ENCODE data around the gene NUDCD3. TPM values are rescaled to one million over a fixed set of nuclear protein-coding genes. Genes with fewer than 3 reads are reported as not detected.

Gene NUDCD3
- total RNA-seq, 1 donor from 2014 or later = 79.0 TPM

DNA sequence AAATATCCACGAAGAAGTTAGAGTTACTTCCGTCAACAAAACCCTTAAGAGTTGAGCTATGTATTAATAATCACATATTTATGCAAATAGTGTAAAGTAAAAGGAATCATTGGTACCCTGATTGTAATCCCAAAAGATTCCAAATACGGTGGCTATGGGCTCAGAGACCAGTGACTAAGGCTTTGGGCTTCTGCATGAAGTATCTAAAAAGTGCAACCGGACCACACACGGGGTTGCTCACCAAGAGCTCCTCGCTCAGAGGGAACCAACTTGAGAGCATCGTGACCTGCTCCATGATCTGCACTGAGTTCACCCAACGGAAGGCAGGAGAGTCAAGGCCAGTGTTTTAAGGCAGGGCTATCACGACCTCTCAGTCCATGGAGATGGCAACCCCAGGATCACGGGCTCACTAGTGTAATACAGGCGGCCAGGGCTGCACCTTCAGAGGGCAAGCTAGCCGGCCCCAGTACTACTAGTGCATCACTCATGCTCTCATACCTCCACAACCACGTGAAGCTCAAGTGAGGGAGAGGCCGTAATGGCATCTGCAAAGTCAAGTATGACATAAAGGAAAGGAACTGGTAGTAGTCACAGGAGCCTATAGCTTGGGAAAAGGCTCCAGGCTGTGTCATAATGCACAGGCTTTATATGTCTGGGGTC lies 87.9 kb downstream of the NUDCD3 start:
- intact Hi-C loops (cut with micrococcal nuclease) = no loop called here

GRCh38 chr7:44401692-44402091 lies 88.8 kb downstream of the NUDCD3 start:
- intact Hi-C loops (cut with micrococcal nuclease) = no loop called here

- intact Hi-C loops (cut with micrococcal nuclease) = no loop called here
These were observed 90.4 kb downstream of the NUDCD3 start for GRCh38 chr7:44400033-44400511.

- intact Hi-C loops (cut with micrococcal nuclease) = no loop called here
These were observed 91.4 kb downstream of the NUDCD3 start for GRCh38 chr7:44398953-44399574.

- intact Hi-C loops (cut with micrococcal nuclease) = no loop called here
These were observed 91.9 kb downstream of the NUDCD3 start for GRCh38 chr7:44398511-44398911.

DNA sequence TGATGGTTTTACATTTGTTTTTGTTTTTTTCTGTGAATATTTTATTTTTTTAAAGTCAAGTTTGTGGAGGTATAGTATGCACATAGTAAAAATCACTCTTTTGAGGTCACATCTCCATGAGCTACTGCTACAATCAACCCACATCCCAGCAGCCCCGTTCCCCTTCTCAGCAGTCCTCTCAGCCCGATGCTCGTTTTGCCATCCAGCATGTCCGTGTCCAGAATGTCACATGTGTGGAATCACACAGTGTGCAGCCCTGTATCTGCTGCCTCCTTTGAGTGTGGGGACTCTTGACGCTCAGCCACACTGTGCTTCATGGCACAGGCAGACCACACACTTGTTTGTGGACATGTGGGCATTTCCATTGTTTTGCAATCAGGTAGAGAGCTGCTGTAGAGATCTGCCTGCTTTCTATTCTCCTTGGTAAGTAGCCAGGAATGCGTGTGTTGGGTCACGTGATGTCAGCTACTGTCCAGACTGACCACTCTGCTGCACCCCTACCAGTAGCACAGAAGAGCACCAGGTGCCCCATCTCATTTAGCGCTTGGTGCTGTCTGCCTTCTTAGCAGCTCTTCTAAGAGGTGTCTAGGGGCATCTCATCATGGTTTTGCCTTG lies 93.4 kb downstream of the NUDCD3 start:
- intact Hi-C loops (cut with micrococcal nuclease) = no loop called here

DNA sequence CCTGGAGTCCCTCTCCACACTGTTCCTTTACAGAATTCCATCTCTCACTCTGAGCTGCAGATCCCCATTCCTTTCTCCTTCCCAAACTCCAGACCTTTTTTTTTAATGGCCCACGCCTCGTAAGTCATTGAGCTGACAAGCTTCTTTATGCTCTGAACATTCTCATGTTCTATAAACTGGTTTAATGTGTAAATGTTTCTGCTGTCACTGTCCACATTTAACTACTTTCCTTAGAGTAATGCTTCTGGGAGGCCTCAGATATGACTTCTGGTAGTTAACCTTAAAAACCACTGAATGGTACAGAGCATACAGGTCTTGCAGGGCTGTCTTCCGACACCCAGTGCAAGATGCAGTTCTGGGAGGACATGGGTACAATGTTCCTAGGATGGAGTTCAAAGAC lies 94.0 kb downstream of the NUDCD3 start:
- intact Hi-C loops (cut with micrococcal nuclease) = no loop called here

DNA sequence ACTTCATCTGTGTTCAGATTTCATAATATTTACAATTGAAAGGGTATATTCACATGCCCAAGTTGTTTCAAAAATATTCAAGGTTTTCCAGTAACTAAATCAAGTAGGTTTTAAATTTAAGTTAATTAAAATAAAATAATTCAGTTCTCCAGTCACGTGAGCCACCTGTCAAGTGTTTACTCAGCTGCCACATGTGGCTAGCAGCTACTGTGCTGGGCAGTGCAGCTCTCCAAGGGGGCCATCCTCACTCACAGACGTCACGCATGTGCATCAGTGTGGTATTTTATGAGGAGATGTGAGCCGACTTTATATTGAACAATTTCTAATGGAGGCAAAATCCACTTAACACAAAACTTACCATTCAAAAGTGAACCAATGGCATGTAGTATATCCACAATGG lies 95.4 kb downstream of the NUDCD3 start:
- intact Hi-C loops (cut with micrococcal nuclease) = no loop called here

DNA sequence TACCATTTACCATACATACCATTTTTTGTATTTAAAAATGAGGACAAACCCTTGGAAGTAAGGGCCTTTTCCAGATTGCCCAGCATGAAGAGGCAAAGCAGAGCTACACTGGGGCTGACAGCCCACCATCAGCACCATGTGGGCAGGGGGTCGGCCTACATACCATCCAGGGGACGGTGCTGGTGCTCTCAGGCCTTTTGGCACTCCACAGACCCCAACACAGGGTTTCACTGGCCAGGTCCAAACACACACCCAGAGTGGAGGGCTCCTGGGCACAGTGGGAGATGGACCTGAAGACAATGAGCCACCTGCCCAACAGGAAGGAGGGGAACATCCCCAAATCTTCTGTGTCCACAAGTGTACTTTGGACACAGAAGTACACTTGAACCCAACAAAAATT lies 95.8 kb downstream of the NUDCD3 start:
- intact Hi-C loops (cut with micrococcal nuclease) = no loop called here

DNA sequence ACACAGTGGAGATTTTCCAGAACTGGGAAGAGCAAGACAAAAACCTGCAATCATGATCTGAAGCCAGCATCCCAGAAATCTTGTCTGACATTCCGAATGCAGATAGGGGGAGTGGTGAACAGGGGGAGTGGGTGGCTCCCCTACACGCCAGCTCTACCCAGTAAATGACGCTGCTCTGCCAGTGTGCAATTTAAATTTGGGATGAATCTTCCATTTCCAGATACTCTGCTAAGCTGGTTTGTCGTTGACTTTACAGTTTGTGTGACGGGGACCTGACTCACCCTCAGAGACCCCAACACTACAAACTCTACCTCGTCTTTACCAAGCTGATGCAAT lies 96.4 kb downstream of the NUDCD3 start:
- intact Hi-C loops (cut with micrococcal nuclease) = no loop called here

DNA sequence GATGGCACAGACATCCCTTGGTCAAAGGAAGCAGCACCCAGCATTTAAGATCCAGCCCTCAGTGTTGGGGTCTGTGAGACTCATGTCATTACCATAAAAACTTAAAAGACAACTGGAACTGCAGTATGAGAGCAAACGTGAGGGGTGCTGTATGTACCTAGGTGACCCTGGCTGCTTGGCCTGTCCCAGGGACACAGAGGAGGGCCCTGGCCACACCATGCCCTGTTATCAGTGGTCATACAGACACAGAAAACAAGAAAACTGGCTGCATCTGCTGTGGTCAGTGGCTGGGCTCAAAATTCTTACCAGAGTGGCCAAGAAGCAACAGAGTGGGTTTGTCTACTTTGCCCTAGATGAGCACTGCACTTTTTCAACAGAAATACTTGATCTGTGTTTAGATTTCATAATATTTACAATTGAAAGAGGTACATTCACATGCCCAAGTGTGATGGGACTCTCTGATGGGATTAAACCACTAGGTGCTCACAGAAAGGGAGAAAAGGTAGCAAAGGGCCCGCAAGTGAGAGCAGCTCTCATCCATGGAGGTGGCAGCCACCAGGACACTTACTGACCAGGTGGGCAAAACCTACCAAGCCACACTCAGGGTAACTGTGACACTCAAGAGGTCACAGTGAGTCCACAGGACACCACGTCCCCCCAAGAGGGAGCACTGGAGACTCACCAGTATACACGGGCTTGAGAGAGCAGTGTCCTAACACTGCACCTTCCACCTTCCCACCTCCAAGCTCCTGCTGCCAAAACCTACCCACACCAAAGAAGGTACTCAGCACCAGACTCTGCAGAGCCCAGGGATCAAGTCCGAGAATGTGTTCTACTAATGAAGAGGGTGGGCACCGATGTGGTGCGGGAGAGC lies 97.0 kb downstream of the NUDCD3 start:
- intact Hi-C loops (cut with micrococcal nuclease) = no loop called here

DNA sequence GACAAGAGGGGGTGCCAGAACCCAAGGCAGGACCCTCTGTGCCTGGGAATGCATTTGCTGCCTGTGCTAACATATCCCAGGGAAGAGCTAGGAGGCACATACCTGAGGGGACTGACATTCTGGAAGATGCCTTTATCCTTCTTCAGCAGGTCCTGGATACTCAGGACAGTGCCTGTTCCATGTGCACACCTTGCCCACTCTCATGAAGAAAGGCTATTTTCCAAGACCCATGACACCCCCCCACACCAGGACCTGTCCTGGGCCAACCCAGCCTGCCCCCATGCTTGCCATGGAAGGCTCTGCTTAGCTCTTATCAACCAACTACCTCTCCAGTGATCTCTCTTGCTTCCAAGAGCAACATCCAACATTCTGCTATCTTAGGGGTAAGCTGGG lies 97.8 kb downstream of the NUDCD3 start:
- intact Hi-C loops (cut with micrococcal nuclease) = no loop called here

GRCh38 chr7:44391746-44392617 lies 98.5 kb downstream of the NUDCD3 start:
- intact Hi-C loops (cut with micrococcal nuclease) = no loop called here

DNA sequence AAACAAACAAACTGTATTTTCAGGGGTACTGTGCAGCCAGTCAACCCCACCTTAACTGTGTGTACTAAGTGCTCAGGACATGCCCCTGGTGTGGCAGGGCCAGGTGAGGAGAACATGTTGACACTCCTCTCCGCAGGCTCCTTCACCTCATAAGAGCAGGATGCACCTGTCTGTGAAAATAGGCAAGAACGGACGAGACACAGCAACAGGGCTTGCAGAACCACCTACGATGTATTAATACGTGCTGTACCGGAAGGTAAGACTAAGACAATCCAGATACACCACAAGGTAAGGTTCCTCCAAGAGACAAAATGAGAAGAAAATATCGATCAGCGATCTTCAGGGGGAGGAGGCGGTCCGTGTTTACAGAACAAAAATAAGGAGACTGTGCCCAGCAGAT lies 99.3 kb downstream of the NUDCD3 start:
- intact Hi-C loops (cut with micrococcal nuclease) = no loop called here

DNA sequence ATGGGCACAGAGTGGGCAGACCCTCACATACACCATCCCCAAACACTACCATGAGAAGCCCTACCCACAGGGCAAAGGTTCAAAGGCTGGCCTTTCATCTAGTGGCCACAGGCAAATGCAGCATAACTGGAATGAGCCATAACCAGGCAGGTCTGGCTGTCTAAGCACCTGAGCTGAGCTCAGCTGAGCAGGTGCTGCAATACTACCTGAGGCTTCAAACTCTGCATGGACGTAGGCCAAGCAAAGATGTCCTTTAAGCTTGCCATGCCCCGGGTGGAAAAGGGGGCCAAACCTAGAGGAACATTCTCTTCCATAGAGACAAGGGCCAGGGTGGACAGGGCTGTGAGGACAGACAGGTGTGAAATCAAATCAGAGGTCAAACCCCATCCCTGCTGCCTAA lies 99.8 kb downstream of the NUDCD3 start:
- intact Hi-C loops (cut with micrococcal nuclease) = no loop called here

GRCh38 chr7:44388089-44388970 lies 102.1 kb downstream of the NUDCD3 start:
- intact Hi-C loops (cut with micrococcal nuclease) = no loop called here

- intact Hi-C loops (cut with micrococcal nuclease) = no loop called here
These were observed 103.1 kb downstream of the NUDCD3 start for GRCh38 chr7:44387389-44387788.

DNA sequence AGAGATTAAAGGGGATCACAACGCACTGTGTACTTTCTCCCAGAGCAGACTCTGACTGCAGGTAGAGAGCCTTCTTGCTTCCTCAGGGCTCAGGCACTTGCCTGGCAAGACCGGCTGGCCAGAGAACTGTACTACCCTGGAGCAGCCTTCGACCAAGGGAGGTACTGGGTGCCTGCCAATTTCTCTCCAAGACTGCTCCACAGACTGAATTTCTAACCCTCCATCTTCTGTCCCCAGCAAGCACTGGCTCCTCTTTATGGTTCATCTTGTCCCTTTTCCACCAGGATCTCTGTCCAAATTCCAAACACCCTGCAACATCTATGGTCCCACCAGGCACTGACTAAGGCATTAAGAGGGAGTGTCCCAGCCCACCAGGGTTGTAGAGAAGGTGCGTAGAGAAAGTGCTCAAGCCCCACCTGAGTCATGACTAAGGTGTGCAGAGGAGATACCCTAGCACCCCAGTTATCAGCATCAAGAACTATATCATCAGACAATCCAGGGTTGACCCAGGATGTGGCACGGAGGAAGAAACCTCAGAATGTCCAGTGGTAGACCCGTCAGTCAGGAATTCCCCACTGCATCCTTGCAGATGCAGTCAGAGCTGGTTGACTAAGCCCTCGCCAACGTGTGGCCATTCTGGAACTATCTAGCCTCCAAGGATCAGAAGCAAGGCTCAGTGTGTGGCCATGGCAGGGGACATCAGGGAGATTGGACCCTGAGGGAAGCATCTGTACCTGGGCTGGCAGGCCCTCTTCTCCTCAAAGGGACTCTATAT lies 104.1 kb downstream of the NUDCD3 start:
- intact Hi-C loops (cut with micrococcal nuclease) = no loop called here

DNA sequence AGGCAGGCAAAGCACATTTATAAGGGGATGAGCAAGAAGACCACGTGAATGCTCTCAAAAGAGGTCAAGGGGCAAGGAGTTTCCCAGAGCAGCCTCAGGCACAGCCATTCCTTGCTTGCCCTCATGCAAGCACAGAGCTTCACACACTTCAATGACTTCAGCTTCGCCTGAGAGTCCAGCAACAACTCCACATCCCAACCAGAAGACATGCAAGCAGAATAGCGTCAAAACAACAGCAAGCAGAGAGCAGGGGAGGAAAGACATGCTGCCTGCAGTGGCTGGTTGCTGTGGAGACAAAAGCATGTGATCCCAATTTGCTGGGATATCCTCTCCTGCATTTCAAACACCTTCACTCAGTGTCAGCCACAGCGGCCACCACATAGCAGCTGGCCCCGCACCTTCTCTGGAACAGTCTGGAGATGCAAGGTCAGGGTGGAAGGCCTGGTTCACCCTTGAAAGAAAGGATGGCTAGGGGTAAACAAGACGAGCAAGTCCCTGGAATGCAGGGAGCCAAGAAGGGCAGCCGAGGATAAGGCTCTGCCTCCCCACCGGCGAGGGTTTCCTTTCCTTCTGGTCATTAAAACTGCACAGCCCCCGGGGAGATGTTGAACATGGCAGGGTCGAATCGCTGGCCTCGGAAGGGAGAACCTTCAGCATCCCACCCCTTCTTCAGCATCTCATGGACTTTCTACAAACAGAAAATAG lies 104.9 kb downstream of the NUDCD3 start:
- intact Hi-C loops (cut with micrococcal nuclease) = no loop called here
